ENCODE measurements around the gene GRIN2C.

GRIN2C gene

GRCh38 chr17:74875977-74876593 is 16.4 kb upstream of the GRIN2C start:
- peaks cover 1% of the 10 kb centered on the region; the same call in 1 of the 2 replicates for H3K27me3 ChIP-seq (replicated peaks; ENCODE audit: control insufficient read depth, insufficient read depth, low read length)
- peaks cover 3% of the 10 kb centered on the region for H3K36me3 ChIP-seq (ENCODE audit: control insufficient read depth, insufficient read depth, low read length)
- no peak for DNase-seq (ENCODE audit: extremely low read depth, insufficient read length)
- H3K4me3 ChIP-seq (replicated peaks; ENCODE audit: low read depth, low read length): no peak overlapping the region
- no peak for TF ChIP-seq CTCF (IDR thresholded peaks at IDR 0.05; ENCODE audit: insufficient read depth, low read length, poor library complexity, severe bottlenecking)

GRCh38 chr17:74875155-74875976 is 15.7 kb upstream of the GRIN2C start:
- Histone ChIP-seq H3K4me3 (replicated peaks; ENCODE audit: low read depth, low read length) (no peak overlapping the region), H3K27me3 (replicated peaks; ENCODE audit: control insufficient read depth, insufficient read depth, low read length) (no peaks in the 10 kb centered on the region), H3K36me3 (ENCODE audit: control insufficient read depth, insufficient read depth, low read length) (peaks cover 4% of the 10 kb centered on the region)
- no peak for TF ChIP-seq CTCF (IDR thresholded peaks at IDR 0.05; ENCODE audit: insufficient read depth, low read length, poor library complexity, severe bottlenecking)
- no peak for DNase-seq (ENCODE audit: extremely low read depth, insufficient read length)

GRCh38 chr17:74874615-74875037 is 14.9 kb upstream of the GRIN2C start:
- peaks cover 8% of the 10 kb centered on the region for H3K36me3 ChIP-seq (ENCODE audit: control insufficient read depth, insufficient read depth, low read length)
- no peak for DNase-seq (ENCODE audit: extremely low read depth, insufficient read length)
- no peak for TF ChIP-seq CTCF (IDR thresholded peaks at IDR 0.05; ENCODE audit: insufficient read depth, low read length, poor library complexity, severe bottlenecking)
- no peak overlapping the region for H3K4me3 ChIP-seq (replicated peaks; ENCODE audit: low read depth, low read length)
- H3K27me3 ChIP-seq (replicated peaks; ENCODE audit: control insufficient read depth, insufficient read depth, low read length): no peaks in the 10 kb centered on the region

- Histone ChIP-seq H3K36me3 (ENCODE audit: control insufficient read depth, insufficient read depth, low read length) (peaks cover 10% of the 10 kb centered on the region), H3K4me3 (replicated peaks; ENCODE audit: low read depth, low read length) (peak overlapping the region; percentile 91), H3K27me3 (replicated peaks; ENCODE audit: control insufficient read depth, insufficient read depth, low read length) (no peaks in the 10 kb centered on the region)
- no peak for TF ChIP-seq CTCF (IDR thresholded peaks at IDR 0.05; ENCODE audit: insufficient read depth, low read length, poor library complexity, severe bottlenecking)
- no peak for DNase-seq (ENCODE audit: extremely low read depth, insufficient read length)
These were observed 14.4 kb upstream of the GRIN2C start for GRCh38 chr17:74873874-74874614.

- H3K4me3 ChIP-seq (replicated peaks; ENCODE audit: low read depth, low read length): peak overlapping the region; percentile 97
- peaks cover 10% of the 10 kb centered on the region for H3K36me3 ChIP-seq (ENCODE audit: control insufficient read depth, insufficient read depth, low read length)
- DNase-seq (ENCODE audit: extremely low read depth, insufficient read length): peak; percentile 96
- TF ChIP-seq CTCF (IDR thresholded peaks at IDR 0.05; ENCODE audit: insufficient read depth, low read length, poor library complexity, severe bottlenecking): no peak
- H3K27me3 ChIP-seq (replicated peaks; ENCODE audit: control insufficient read depth, insufficient read depth, low read length): no peaks in the 10 kb centered on the region
These were observed 13.6 kb upstream of the GRIN2C start for GRCh38 chr17:74873037-74873873.
